Activated CD4-positive, CD25-positive, alpha-beta regulatory T cell (primary cell): ENCODE results near the gene FCAMR.

Source experiments
- DNase-seq, 4 experiments: peaks; one replicate each; lab custom pipeline; 2025; lab: John Stamatoyannopoulos, UW

Gene FCAMR

GRCh38 chr1:207000651-207001291 lies 30.5 kb upstream of the FCAMR start:
- DNase-seq: no peak

GRCh38 chr1:206998816-206999215 lies 28.6 kb upstream of the FCAMR start:
- no peak for DNase-seq

GRCh38 chr1:206992790-206993189 lies 22.5 kb upstream of the FCAMR start:
- no peak for DNase-seq

- no peak for DNase-seq
Observed at GRCh38 chr1:206987873-206988272, 17.6 kb upstream of the FCAMR start.

- no peak for DNase-seq
Observed at GRCh38 chr1:206986885-206987284, 16.6 kb upstream of the FCAMR start.

GRCh38 chr1:206986402-206986801 lies 16.1 kb upstream of the FCAMR start:
- DNase-seq: no peak

GRCh38 chr1:206985162-206985749 lies 15.0 kb upstream of the FCAMR start:
- DNase-seq: no peak

- DNase-seq: peak in 3 of 4 experiments; percentile 11 to 18 (median 11)
Observed at GRCh38 chr1:206982216-206982615, 12.0 kb upstream of the FCAMR start.

GRCh38 chr1:206979379-206980043 lies 9.3 kb upstream of the FCAMR start:
- no peak for DNase-seq

- DNase-seq: no peak
Observed at GRCh38 chr1:206978259-206978658, 8.0 kb upstream of the FCAMR start.

- DNase-seq: no peak
Observed at GRCh38 chr1:206975306-206975705, 5.0 kb upstream of the FCAMR start.

- no peak for DNase-seq
Observed at GRCh38 chr1:206974140-206974539, 3.9 kb upstream of the FCAMR start.

GRCh38 chr1:206972728-206973127 lies 2.5 kb upstream of the FCAMR start:
- DNase-seq: no peak

- DNase-seq: no peak
Observed at GRCh38 chr1:206971029-206971655, 882 bp upstream of the FCAMR start.

GRCh38 chr1:206969090-206969489 lies 1.2 kb downstream of the FCAMR start:
- DNase-seq: no peak

- no peak for DNase-seq
Observed at GRCh38 chr1:206967096-206967849, 3.0 kb downstream of the FCAMR start.

GRCh38 chr1:206965781-206966180 lies 4.5 kb downstream of the FCAMR start:
- no peak for DNase-seq

GRCh38 chr1:206963740-206964139 lies 6.5 kb downstream of the FCAMR start:
- DNase-seq: no peak

- DNase-seq: no peak
Observed at GRCh38 chr1:206963119-206963712, 7.0 kb downstream of the FCAMR start.

- DNase-seq: no peak
Observed at GRCh38 chr1:206962272-206962671, 8.0 kb downstream of the FCAMR start.

- DNase-seq: no peak
Observed at GRCh38 chr1:206961668-206962067, 8.6 kb downstream of the FCAMR start.
